Rectal smooth muscle tissue (tissue), 1 donor: ENCODE measurements around the gene FXYD7.
"Not testable (repeated sequence)": the region's sequence is repeated elsewhere in the genome, so short reads cannot be mapped to it uniquely, and the experiment has no call there.

Experiments used
- H3K27ac ChIP-seq: one replicate; pipeline ENCODE4 v1.7.0; 2013; ENCODE audit warnings: low read depth, low read length, inconsistent platforms
- H3K27me3 ChIP-seq: one replicate; pipeline ENCODE4 v1.7.0; 2013; ENCODE audit warnings: low read length; ENCODE audit not compliant: control insufficient read depth, insufficient read depth
- H3K36me3 ChIP-seq: one replicate; pipeline ENCODE4 v1.7.0; 2013; ENCODE audit warnings: low read length; ENCODE audit not compliant: control insufficient read depth, insufficient read depth
- H3K4me1 ChIP-seq: one replicate; pipeline ENCODE4 v1.7.0; 2013; ENCODE audit warnings: low read length; ENCODE audit not compliant: control insufficient read depth, insufficient read depth
- H3K4me3 ChIP-seq: one replicate; pipeline ENCODE4 v1.7.0; 2013; ENCODE audit warnings: low read length
- H3K9ac ChIP-seq: one replicate; pipeline ENCODE4 v1.7.0; 2013; ENCODE audit warnings: low read length

The FXYD7 gene

GRCh38 chr19:35194012-35194984 lies 51.2 kb downstream of the FXYD7 start:
- Histone ChIP-seq H3K27ac (no peak overlapping the region), H3K9ac (no peak overlapping the region), H3K4me3 (no peak overlapping the region), H3K36me3 (no peaks in the 10 kb centered on the region), H3K4me1 (no peaks in the 10 kb centered on the region), H3K27me3 (no peaks in the 10 kb centered on the region)

GRCh38 chr19:35195830-35196229 lies 52.8 kb downstream of the FXYD7 start:
- H3K9ac ChIP-seq: no peak overlapping the region
- no peaks in the 10 kb centered on the region for H3K27me3 ChIP-seq
- H3K27ac ChIP-seq: no peak overlapping the region
- no peaks in the 10 kb centered on the region for H3K4me1 ChIP-seq
- H3K36me3 ChIP-seq: no peaks in the 10 kb centered on the region
- H3K4me3 ChIP-seq: no peak overlapping the region

GRCh38 chr19:35196861-35197260 lies 53.8 kb downstream of the FXYD7 start:
- not testable (repeated sequence) for H3K4me1 ChIP-seq, H3K27me3 ChIP-seq, H3K4me3 ChIP-seq, H3K36me3 ChIP-seq, H3K27ac ChIP-seq, H3K9ac ChIP-seq

- H3K4me3 ChIP-seq: no peak overlapping the region
- H3K9ac ChIP-seq: no peak overlapping the region
- H3K36me3 ChIP-seq: no peaks in the 10 kb centered on the region
- H3K27ac ChIP-seq: no peak overlapping the region
- H3K4me1 ChIP-seq: no peaks in the 10 kb centered on the region
- no peaks in the 10 kb centered on the region for H3K27me3 ChIP-seq
Observed at GRCh38 chr19:35199481-35199880, 56.4 kb downstream of the FXYD7 start.

GRCh38 chr19:35202722-35203688 lies 60.0 kb downstream of the FXYD7 start:
- no peaks in the 10 kb centered on the region for H3K4me1 ChIP-seq
- no peak overlapping the region for H3K27ac ChIP-seq
- no peaks in the 10 kb centered on the region for H3K27me3 ChIP-seq
- no peaks in the 10 kb centered on the region for H3K36me3 ChIP-seq
- H3K4me3 ChIP-seq: no peak overlapping the region
- H3K9ac ChIP-seq: no peak overlapping the region
